Measurements from ENCODE around the gene ISM1.

GRCh38 chr20:13249118-13249797 lies 28.2 kb downstream of the ISM1 start:
- TF ChIP-seq CTCF (conservative IDR thresholded peaks at IDR 0.05) = no peak
- no peak for TF ChIP-seq ZFX (IDR thresholded peaks at IDR 0.05)
